HG03097 (cell line): ENCODE results near the gene SRBD1.

ENCODE experiments used
- ATAC-seq: cut with Tn5 transposase; IDR thresholded peaks from one replicate; pipeline ENCODE4 v1.9.1; 2021; ENCODE audit not compliant: unreplicated experiment, low FRiP score

Gene SRBD1

DNA sequence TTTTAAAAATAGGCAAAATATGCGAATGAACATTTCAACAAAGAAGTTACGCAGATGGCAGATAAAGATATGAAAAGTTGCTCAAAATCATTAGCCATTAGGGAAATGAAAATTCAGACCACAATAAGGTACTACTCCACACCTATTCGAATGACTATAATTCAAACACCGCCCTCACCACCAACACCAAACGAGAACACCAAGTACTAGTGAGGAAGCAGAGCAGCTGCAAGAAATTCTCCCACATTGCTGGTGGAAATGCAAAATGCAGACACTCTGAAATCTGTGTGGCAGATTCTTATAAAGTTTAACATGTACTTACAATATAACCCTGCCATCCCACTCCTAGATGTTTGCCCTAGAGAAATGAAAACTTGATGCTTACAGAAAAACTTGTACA lies 23.2 kb upstream of the SRBD1 start:
- no peak for ATAC-seq

- no peak for ATAC-seq
Measured at GRCh38 chr2:45631955-45632354, 20.9 kb upstream of the SRBD1 start.

DNA sequence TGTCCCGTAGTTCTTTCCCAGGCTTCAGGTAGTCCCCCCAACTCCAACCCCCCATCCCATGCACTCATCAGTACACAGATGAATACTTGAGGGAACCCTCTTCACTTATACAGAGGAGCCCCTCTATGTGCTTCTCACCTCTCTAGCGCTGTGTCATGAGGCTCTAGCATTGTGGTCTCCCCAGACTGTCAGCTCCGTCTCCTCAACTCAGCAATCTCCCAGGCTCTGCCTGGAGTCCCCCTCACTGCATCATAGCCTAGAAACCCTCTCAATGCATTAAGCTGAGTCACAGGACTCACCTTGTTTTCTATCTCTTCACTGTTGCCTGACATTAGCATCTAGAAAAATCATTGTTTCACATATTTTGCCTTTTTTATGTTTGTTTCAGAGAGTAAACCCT lies 20.3 kb upstream of the SRBD1 start:
- ATAC-seq = no peak

- no peak for ATAC-seq
Measured at GRCh38 chr2:45629971-45630370, 18.9 kb upstream of the SRBD1 start.

DNA sequence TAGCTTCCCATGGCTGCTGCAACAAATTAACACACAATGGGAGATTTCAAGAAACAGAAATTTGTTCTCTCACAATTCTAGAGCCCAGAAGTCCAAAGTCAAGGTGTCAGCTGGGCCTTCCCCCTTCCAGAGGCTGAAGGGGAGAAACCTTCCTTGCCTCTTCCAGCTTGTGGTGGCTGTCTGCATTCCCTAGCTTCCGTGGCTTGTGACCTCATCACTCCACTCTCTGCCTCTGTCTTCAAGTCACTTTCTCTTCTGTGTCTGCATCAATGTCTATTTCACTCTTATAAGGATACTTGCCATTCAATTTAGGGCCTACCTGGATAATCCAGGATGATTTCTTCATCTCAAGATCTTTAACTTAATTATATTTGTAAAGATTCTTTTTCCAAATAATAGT lies 16.8 kb upstream of the SRBD1 start:
- no peak for ATAC-seq

- no peak for ATAC-seq
Measured at GRCh38 chr2:45626387-45627221, 15.5 kb upstream of the SRBD1 start.

- ATAC-seq = no peak
Measured at GRCh38 chr2:45625824-45626223, 14.8 kb upstream of the SRBD1 start.

DNA sequence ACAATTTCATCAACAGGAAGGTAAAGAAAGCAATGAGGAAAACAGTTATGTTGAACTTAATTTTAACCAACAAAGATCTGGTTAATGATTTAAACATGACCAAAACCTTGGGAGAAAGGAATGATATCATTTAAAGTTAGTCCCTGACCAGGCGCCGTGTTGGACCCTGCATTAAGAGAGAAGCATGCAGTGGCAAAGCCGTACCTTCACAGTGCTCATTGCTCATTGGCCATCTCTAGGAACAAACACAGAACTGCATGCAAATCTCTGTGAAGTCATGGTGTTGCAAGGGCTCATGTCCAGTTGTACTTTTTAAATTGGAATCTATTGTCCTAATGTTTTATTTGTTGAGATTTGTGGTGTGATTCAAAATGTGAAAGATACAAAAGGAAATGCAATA lies 12.0 kb upstream of the SRBD1 start:
- no peak for ATAC-seq

DNA sequence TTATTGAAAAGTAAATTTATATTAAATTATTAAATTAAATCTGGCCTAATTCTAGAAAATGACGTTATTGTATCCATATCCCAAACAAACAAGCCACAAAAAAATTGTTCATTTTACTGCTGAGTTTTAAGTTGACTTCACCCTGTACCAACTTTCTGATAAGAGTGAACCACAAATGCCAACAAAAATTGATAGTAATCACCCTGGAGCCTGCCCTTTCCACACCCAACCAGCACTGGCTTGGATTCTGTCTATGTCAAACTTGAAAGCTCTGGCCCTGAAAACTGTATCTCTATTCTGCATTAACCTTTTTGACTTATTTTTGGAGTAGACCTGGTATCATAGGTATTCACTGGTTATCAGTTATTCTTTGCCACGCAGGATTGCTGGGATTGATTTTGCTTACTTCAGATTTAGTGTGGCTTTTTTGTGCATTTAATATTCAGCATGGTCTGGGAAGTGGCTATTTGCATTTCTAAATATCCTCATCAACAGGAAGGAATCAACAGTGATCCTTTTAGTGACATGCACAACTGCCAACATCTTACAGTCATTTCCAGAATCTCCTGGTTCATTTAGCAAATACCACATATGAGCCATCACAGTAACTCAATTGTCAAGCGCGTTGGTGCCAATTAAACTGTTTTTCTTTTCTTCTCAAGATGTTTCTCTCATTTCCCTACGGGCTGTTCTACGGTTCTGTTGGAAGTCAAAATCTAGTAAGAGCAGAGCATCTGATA lies 11.4 kb upstream of the SRBD1 start:
- no peak for ATAC-seq

GRCh38 chr2:45617496-45617895 lies 6.4 kb upstream of the SRBD1 start:
- ATAC-seq = no peak

DNA sequence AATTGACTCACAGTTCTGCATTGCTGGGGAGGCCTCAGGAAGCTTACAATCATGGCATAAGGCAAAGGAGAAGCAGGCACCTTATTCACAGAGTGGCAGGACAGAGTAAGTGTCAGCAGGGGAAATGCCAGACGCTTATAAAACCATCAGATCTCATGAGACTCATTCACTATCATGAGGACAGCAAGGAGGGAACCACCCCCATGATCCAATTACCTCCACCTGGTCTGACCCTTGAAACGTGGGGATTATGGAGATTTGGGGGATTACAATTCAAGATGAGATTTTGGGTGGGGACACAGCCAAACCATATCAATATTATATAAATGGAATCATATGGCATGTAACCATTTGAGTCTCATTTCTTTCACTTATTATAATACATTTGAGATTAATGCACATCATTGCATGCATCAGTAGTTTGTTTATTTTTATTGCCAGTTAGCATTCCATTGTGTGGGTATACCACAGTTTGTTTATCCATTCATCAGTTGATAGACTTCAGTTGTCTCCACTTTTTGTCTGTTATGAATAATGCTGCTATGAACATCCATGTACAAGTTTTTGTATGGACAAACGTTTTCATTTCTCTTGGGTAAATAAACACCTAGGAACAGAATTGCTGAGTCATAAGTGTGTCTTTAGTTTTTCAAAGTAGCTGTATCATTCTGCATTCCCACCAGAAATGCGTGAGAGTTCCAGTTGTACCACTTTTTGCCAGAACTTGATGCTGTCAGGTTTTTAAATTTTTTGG lies 5.8 kb upstream of the SRBD1 start:
- no peak for ATAC-seq

GRCh38 chr2:45614871-45615415 lies 3.9 kb upstream of the SRBD1 start:
- ATAC-seq = no peak

- ATAC-seq = no peak
Measured at GRCh38 chr2:45614330-45614729, 3.3 kb upstream of the SRBD1 start.

GRCh38 chr2:45612731-45613130 lies 1.7 kb upstream of the SRBD1 start:
- no peak for ATAC-seq

DNA sequence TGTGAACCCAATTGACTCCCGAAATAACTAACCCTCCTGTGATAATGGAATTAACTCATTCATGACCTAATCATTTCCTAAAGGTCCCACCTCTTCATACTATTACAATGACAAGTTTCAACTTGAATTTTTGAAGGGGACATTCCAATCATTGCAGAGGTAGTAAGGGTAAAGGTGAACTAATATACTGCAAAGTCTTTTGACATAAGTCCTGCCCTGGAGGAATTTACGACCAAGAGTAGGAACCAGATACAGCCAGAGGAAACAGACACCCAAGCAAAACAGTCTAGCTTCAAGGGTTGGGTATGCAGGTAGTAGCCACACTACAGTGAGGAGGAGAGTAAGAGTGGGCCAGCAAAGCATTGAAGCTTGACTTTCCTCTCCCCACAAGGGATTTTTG lies 1.2 kb upstream of the SRBD1 start:
- no peak for ATAC-seq

- ATAC-seq = peak; percentile 36
Measured at GRCh38 chr2:45610281-45611019, 617 bp downstream of the SRBD1 start.

- no peak for ATAC-seq
Measured at GRCh38 chr2:45607701-45608100, 3.4 kb downstream of the SRBD1 start.

GRCh38 chr2:45606796-45607195 lies 4.3 kb downstream of the SRBD1 start:
- no peak for ATAC-seq

DNA sequence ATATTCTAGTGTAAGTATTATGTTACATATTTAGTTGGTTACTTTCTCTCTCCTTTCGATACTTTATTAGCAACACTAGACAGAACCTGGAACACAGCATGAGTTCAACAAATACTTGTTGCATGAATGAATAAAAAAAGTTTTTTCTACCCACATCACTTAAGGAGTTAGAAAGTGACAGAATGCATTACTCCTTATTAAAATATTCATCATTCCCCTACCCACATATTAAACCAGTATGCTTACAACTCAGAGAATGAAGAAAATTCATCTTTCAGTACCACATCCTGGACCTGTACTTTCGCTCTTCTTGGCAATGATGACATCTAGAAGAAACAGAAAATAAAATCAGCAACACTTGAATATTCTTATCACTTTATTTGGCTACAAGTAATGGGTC lies 6.0 kb downstream of the SRBD1 start:
- no peak for ATAC-seq

DNA sequence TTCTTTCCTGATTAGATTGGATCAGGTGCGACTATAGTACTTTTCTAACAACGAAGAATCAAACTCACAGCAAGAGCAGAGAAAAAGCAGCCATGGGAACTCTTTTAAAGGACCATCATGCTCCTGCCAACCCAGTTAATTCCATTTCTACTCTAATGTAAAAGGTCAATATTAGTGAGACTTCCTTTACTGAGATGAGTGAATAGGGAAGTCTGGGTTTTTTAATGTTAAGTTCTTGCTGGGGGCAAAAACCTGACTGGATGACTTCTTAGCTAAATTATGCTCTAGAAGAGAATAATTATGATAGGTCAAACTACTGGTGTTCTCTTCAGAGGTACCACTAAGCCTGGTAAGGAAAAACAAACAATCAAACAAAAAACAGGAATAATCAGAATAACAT lies 8.4 kb downstream of the SRBD1 start:
- no peak for ATAC-seq
